Stimulated activated CD8-positive, alpha-beta memory T cell treated with anti-CD3 and anti-CD28 coated beads, Interleukin-12 subunit alpha, Interleukin-12 subunit beta, amount 100 ng/mL, for 24 hours (primary cell): Measurements from ENCODE around the gene EDN1.

Experiments
- DNase-seq: peaks from one replicate; pipeline ENCODE4 v3.0.0-alpha.2; 2020; ENCODE audit errors: extremely low read depth

The EDN1 gene

GRCh38 chr6:12270551-12271230, 19.5 kb upstream of the EDN1 start:
- no peak for DNase-seq

GRCh38 chr6:12271594-12271993, 18.6 kb upstream of the EDN1 start:
- DNase-seq: no peak

- no peak for DNase-seq
Observed at GRCh38 chr6:12271997-12272396, 18.2 kb upstream of the EDN1 start.

GRCh38 chr6:12275107-12275506, 15.1 kb upstream of the EDN1 start:
- DNase-seq: no peak

GRCh38 chr6:12276930-12277315, 13.2 kb upstream of the EDN1 start:
- DNase-seq: no peak

- DNase-seq: no peak
Observed at GRCh38 chr6:12277386-12277785, 12.8 kb upstream of the EDN1 start.

GRCh38 chr6:12278915-12279314, 11.2 kb upstream of the EDN1 start:
- DNase-seq: no peak

GRCh38 chr6:12279322-12280091, 10.7 kb upstream of the EDN1 start:
- DNase-seq: no peak

GRCh38 chr6:12280458-12280857, 9.7 kb upstream of the EDN1 start:
- no peak for DNase-seq

- DNase-seq: no peak
Observed at GRCh38 chr6:12280902-12281301, 9.3 kb upstream of the EDN1 start.

- DNase-seq: no peak
Observed at GRCh38 chr6:12283904-12284303, 6.3 kb upstream of the EDN1 start.

- no peak for DNase-seq
Observed at GRCh38 chr6:12286373-12287110, 3.6 kb upstream of the EDN1 start.

GRCh38 chr6:12288211-12288618, 1.9 kb upstream of the EDN1 start:
- DNase-seq: no peak

- DNase-seq: no peak
Observed at GRCh38 chr6:12288914-12289313, 1.2 kb upstream of the EDN1 start.

- no peak for DNase-seq
Observed at GRCh38 chr6:12289365-12289919, 719 bp upstream of the EDN1 start.

- DNase-seq: no peak
Observed at GRCh38 chr6:12291071-12291838, 1.1 kb downstream of the EDN1 start.

- no peak for DNase-seq
Observed at GRCh38 chr6:12291839-12292604, 1.9 kb downstream of the EDN1 start.

GRCh38 chr6:12293235-12293930, 3.2 kb downstream of the EDN1 start:
- DNase-seq: no peak

GRCh38 chr6:12293931-12294807, 4.0 kb downstream of the EDN1 start:
- no peak for DNase-seq
